Ascending aorta (tissue), 2 donors: Measurements from ENCODE around the gene PCDHB10. TPM values are rescaled to one million over a fixed set of nuclear protein-coding genes. Genes with fewer than 3 reads are reported as not detected.
"Not testable (repeated sequence)": the region's sequence is repeated elsewhere in the genome, so short reads cannot be mapped to it uniquely, and the experiment has no call there.

Experiments
- DNase-seq, 2 donors: peaks; one replicate each; pipeline ENCODE4 v3.0.0-alpha.2; 2019; ENCODE audit warnings: low spot score in 2 of 2
- H3K27ac ChIP-seq, 2 donors: fragments of 200-600 bp; sonication (generic); one replicate each; pipeline ENCODE4 v1.5.1; 2016 to 2017; ENCODE audit warnings: mild to moderate bottlenecking in 1 of 2
- H3K27me3 ChIP-seq: fragments of 200-600 bp; sonication (generic); one replicate; pipeline ENCODE4 v1.5.1; 2017
- H3K36me3 ChIP-seq, 2 donors: fragments of 200-600 bp; sonication (generic); one replicate each; pipeline ENCODE4 v1.5.1; 2016
- H3K4me1 ChIP-seq, 2 donors: fragments of 200-600 bp; sonication (generic); one replicate each; pipeline ENCODE4 v1.5.1; 2016 to 2017; ENCODE audit warnings: mild to moderate bottlenecking in 1 of 2
- H3K4me3 ChIP-seq, 2 donors: fragments of 200-600 bp; sonication (generic); one replicate each; pipeline ENCODE4 v1.5.1; 2016 to 2017; ENCODE audit warnings: mild to moderate bottlenecking in 1 of 2
- H3K9me3 ChIP-seq, 2 donors: fragments of 200-600 bp; sonication (generic); one replicate each; pipeline ENCODE4 v1.5.1; 2016
- intact Hi-C: fragments of 100-400 bp; cut with DNase I; formaldehyde crosslinking; loops from one replicate; pipeline ENCODE4 v1.15.1; 2023
- total RNA-seq: library from RNA; depleted of rRNA; stranded (reverse); fragments of >200 nt; gene quantifications from one replicate; pipeline ENCODE4 v1.1.0, GENCODE V29; 2016
- TF ChIP-seq, protein P1 (sequence below), 3 experiments: fragments of 200-600 bp in 2 of 3; fragments of 450-650 bp in 1 of 3; sonication (generic) in 2 of 3; IDR thresholded peaks; one replicate each; pipeline ENCODE4 v1.5.1; 2016 to 2019; ENCODE audit warnings: antibody characterized with exemption in 3 of 3, mild to moderate bottlenecking in 1 of 3, moderate library complexity in 1 of 3

PCDHB10 gene
- total RNA-seq, 1 donor from 2014 or later = 0.21 TPM

DNA sequence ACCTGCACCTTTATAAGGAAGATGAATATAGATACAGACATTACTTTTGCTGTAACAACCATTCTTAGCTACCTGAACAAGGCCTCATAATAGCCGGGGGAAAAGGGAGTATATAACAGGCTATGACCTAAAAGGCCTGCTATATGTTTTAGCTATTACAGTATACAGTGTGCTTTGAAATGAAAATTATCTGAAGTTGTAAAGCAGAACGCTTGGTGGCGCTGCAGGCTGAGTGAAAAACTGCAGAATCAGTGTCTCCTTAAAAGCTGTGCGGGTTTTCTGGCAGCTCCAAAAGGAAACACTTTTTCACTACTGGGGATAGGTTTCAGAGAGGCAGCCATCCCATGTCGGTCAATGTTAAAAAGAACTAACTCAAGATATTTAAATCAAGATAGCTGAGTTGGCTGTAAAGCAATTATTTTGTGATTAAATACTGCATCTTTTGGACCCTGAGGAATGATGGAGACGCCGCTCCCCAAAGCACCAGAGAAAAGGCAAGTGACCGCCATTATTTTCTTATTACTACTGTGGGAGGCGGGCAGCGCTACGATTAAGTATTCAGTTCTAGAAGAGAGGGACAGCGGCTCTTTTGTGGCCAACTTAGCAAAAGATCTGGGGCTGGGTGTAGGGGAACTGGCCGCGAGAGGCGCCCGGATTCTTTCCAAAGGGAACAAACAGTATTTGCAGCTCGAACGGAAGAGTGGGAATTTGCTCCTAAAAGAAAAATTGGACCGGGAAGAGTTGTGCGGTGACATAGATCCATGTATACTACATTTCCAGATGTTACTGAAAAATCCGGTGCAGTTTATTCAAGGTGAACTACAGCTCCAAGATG, 36.4 kb upstream of the PCDHB10 start:
- no peak overlapping the region for H3K4me3 ChIP-seq
- intact Hi-C loops = no loop called here
- TF ChIP-seq, protein P1, sequence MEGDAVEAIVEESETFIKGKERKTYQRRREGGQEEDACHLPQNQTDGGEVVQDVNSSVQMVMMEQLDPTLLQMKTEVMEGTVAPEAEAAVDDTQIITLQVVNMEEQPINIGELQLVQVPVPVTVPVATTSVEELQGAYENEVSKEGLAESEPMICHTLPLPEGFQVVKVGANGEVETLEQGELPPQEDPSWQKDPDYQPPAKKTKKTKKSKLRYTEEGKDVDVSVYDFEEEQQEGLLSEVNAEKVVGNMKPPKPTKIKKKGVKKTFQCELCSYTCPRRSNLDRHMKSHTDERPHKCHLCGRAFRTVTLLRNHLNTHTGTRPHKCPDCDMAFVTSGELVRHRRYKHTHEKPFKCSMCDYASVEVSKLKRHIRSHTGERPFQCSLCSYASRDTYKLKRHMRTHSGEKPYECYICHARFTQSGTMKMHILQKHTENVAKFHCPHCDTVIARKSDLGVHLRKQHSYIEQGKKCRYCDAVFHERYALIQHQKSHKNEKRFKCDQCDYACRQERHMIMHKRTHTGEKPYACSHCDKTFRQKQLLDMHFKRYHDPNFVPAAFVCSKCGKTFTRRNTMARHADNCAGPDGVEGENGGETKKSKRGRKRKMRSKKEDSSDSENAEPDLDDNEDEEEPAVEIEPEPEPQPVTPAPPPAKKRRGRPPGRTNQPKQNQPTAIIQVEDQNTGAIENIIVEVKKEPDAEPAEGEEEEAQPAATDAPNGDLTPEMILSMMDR (IDR thresholded peaks at IDR 0.05) = no peak
- no peaks in the 10 kb centered on the region for H3K27me3 ChIP-seq
- H3K9me3 ChIP-seq = peaks cover 46 to 92% of the 10 kb centered on the region in 2 donors
- no peaks in the 10 kb centered on the region for H3K36me3 ChIP-seq
- H3K27ac ChIP-seq = no peak overlapping the region
- no peaks in the 10 kb centered on the region for H3K4me1 ChIP-seq
- DNase-seq = no peak

DNA sequence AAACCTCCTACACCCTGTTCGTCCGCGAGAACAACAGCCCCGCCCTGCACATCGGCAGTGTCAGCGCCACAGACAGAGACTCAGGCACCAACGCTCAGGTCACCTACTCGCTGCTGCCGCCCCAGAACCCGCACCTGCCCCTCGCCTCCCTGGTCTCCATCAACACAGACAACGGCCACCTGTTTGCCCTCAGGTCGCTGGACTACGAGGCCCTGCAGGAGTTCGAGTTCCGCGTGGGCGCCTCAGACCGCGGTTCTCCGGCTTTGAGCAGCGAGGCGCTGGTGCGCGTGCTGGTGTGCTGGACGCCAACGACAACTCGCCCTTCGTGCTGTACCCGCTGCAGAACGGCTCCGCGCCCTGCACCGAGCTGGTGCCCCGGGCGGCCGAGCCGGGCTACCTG, 34.8 kb upstream of the PCDHB10 start:
- H3K4me3 ChIP-seq, H3K27me3 ChIP-seq, H3K36me3 ChIP-seq, H3K27ac ChIP-seq, DNase-seq, H3K4me1 ChIP-seq, intact Hi-C loops: not testable (repeated sequence)
- H3K9me3 ChIP-seq = peaks cover 39 to 84% of the 10 kb centered on the region in 2 donors

DNA sequence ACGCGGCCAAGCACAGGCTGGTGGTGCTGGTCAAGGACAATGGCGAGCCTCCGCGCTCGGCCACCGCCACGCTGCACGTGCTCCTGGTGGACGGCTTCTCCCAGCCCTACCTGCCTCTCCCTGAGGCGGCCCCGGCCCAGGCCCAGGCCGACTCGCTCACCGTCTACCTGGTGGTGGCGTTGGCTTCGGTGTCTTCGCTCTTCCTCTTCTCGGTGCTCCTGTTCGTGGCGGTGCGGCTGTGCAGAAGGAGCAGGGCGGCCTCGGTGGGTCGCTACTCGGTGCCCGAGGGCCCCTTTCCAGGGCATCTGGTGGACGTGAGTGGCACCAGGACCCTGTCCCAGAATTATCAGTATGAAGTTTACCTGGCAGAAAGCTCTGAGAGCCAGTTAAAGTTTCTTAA, 34.3 kb upstream of the PCDHB10 start:
- DNase-seq, H3K27ac ChIP-seq, H3K36me3 ChIP-seq, H3K27me3 ChIP-seq, H3K4me3 ChIP-seq, H3K4me1 ChIP-seq, intact Hi-C loops: not testable (repeated sequence)
- peaks cover 36 to 86% of the 10 kb centered on the region in 2 donors for H3K9me3 ChIP-seq

DNA sequence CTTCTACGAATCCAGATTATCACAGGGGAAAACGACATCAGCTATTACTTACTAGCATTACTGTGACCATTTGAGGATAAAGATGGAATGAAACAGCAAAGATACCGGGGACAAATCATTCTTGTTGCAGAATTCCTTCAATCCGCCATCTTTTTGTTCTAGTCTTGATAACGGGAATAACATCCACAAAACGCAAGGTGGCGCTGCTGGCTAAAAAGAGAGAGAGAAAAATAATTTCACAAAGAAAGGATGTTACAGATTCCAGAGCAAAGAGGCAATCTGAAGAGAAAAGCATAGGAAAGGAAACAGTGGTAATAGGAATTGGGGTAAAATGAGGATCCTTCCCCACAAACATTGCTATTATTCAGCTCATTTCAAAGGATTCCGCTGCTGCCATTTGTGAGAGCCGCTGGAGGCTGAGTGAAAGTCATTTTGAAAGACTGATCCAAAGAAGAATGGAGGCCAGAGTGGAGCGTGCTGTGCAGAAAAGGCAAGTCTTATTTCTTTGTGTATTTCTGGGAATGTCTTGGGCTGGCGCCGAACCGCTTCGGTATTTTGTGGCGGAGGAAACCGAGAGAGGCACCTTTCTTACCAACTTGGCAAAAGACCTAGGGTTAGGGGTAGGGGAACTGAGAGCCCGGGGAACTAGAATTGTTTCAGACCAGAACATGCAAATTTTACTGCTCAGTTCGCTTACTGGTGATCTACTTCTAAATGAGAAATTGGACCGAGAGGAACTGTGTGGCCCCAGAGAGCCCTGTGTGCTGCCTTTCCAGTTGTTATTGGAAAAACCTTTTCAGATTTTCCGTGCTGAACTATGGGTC, 19.6 kb upstream of the PCDHB10 start, which contains the start of gene PCDHB7:
TSS of gene PCDHB7 (plus strand) at position 264 of the 824 bp plus-strand sequence. CDS start at position 456, 192 bp downstream.
- intact Hi-C loops = no loop called here
- Histone ChIP-seq H3K9me3 (peaks cover 8 to 75% of the 10 kb centered on the region in 2 donors), H3K4me1 (no peaks in the 10 kb centered on the region), H3K27me3 (no peaks in the 10 kb centered on the region), H3K27ac (no peak within 1 kb of the TSS), H3K36me3 (no peaks in the 10 kb centered on the region), H3K4me3 (peak within 1 kb of the TSS; percentile 11 to 20)
- TF ChIP-seq, protein P1 (IDR thresholded peaks at IDR 0.05) = peak in 2 of 3 experiments; percentile 26 to 41
- DNase-seq = no peak

DNA sequence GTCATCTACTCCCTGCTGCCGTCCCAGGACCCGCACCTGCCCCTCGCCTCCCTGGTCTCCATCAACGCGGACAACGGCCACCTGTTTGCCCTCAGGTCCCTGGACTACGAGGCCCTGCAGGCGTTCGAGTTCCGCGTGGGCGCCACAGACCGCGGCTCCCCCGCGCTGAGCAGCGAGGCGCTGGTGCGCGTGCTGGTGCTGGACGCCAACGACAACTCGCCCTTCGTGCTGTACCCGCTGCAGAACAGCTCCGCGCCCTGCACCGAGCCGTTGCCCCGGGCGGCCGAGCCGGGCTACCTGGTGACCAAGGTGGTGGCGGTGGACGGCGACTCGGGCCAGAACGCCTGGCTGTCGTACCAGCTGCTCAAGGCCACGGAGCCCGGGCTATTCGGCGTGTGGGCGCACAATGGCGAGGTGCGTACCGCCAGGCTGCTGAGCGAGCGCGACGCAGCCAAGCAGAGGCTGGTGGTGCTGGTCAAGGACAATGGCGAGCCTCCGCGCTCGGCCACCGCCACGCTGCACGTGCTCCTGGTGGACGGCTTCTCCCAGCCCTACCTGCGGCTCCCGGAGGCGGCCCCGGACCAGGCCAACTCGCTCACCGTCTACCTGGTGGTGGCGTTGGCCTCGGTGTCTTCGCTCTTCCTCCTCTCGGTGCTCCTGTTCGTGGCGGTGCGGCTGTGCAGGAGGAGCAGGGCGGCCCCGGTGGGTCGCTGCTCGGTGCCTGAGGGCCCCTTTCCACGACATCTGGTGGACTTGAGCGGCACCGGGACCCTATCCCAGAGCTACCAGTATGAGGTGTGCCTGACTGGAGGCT, 17.7 kb upstream of the PCDHB10 start:
- intact Hi-C loops, H3K36me3 ChIP-seq, H3K4me1 ChIP-seq, H3K27me3 ChIP-seq, DNase-seq, H3K27ac ChIP-seq, H3K4me3 ChIP-seq: not testable (repeated sequence)
- H3K9me3 ChIP-seq = peaks cover 17 to 82% of the 10 kb centered on the region in 2 donors

DNA sequence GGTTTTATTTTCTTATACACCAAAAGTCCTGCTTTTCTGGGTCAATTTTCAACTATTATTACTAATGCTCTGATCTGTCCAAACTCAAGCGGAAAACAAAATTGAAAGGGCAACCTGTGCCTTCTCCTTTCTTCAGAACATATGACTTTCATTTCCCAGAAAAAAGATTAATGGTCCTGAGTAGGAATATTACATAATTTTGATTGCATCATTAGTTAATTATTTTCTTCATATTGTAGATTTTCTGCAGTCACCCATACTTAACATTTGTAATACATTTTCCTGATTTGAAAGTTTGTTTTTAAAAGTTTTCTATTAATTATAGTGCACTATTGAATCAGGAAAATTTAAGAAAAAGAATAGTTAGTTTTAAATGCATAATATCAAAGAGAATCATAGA, 16.2 kb upstream of the PCDHB10 start:
- Histone ChIP-seq H3K27me3 (no peaks in the 10 kb centered on the region), H3K9me3 (peaks cover 17 to 76% of the 10 kb centered on the region in 2 donors), H3K4me3 (no peak overlapping the region), H3K36me3 (no peaks in the 10 kb centered on the region), H3K4me1 (no peaks in the 10 kb centered on the region), H3K27ac (no peak overlapping the region)
- TF ChIP-seq, protein P1 (IDR thresholded peaks at IDR 0.05) = no peak
- intact Hi-C loops = no loop called here
- no peak for DNase-seq

DNA sequence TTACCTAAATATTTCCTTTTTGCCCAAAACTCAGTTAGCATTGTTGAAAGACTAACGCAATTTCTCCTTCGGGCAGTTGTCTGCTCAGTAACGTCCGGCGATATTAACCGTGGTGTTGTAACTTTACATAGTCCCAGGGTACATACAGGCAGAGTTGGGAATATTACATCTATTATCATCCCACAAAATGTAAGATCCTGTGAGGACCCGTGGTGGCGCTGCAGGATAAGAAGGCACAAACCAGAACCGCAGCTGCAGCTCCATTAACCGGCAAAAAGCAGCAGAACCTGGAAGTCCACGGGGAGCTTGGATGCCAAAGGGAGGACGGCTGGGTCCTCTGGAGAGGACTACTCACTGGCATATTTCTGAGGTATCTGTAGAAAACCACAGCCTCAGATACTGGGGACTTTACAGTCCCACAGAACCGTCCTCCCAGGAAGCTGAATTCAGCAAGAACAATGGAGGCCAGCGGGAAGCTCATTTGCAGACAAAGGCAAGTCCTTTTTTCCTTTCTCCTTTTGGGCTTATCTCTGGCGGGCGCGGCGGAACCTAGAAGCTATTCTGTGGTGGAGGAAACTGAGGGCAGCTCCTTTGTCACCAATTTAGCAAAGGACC, 14.5 kb upstream of the PCDHB10 start, which contains the start of gene PCDHB8:
TSS of gene PCDHB8 (plus strand) at position 214 of the 615 bp plus-strand sequence. CDS start at position 459, 245 bp downstream.
- H3K27ac ChIP-seq, intact Hi-C loops, DNase-seq, H3K36me3 ChIP-seq, H3K4me3 ChIP-seq, H3K27me3 ChIP-seq, H3K4me1 ChIP-seq: not testable (repeated sequence)
- H3K9me3 ChIP-seq = peaks cover 17 to 77% of the 10 kb centered on the region in 2 donors

DNA sequence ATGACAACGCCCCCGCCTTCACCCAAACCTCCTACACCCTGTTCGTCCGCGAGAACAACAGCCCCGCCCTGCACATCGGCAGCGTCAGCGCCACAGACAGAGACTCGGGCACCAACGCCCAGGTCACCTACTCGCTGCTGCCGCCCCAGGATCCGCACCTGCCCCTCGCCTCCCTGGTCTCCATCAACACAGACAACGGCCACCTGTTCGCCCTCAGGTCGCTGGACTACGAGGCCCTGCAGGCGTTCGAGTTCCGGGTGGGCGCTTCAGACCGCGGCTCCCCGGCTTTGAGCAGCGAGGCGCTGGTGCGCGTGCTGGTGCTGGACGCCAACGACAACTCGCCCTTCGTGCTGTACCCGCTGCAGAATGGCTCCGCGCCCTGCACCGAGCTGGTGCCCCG, 12.8 kb upstream of the PCDHB10 start:
- H3K36me3 ChIP-seq, H3K27me3 ChIP-seq, DNase-seq, intact Hi-C loops, H3K4me1 ChIP-seq, H3K27ac ChIP-seq: not testable (repeated sequence)
- H3K9me3 ChIP-seq = peaks cover 27 to 75% of the 10 kb centered on the region in 2 donors
- H3K4me3 ChIP-seq = peak overlapping the region in 1 of 2 donors; percentile 8

DNA sequence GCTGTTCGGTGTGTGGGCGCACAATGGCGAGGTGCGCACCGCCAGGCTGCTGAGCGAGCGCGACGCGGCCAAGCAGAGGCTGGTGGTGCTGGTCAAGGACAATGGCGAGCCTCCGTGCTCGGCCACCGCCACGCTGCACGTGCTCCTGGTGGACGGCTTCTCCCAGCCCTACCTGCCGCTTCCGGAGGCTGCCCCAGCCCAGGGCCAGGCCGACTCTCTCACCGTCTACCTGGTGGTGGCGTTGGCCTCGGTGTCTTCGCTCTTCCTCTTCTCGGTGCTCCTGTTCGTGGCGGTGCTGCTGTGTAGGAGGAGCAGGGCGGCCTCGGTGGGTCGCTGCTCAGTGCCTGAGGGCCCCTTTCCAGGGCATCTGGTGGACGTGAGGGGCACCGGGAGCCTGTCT, 12.3 kb upstream of the PCDHB10 start:
- DNase-seq, H3K27me3 ChIP-seq, H3K4me3 ChIP-seq, H3K36me3 ChIP-seq, intact Hi-C loops, H3K4me1 ChIP-seq, H3K27ac ChIP-seq: not testable (repeated sequence)
- H3K9me3 ChIP-seq = peaks cover 27 to 75% of the 10 kb centered on the region in 2 donors
